ENCODE data around the gene SDK2. TPM values are rescaled to one million over a fixed set of nuclear protein-coding genes. Genes with fewer than 3 reads are reported as not detected.

SDK2 gene
- total RNA-seq, 1 donor from 2014 or later, result 12.3 TPM

DNA sequence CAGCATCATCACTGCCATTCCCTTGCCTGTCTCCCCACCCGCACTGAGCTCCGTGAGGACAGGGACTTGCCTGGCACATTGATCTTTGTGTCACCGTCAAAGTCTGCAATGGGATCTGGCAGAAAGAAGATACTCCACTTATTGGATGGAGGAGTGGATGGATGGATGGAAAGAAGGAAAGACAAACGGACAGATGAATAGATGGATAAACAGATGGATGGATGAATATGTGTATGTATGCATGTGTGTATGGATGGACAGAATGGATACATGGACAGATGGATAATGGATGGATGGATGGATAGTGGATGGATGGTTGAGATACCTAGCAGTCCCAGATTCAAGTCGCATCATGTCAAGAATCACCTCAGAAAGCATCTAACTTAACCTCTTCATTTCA, 99.9 kb downstream of the SDK2 start:
- Mint-ChIP-seq H3K27ac (ENCODE audit: unreplicated experiment) (no peak overlapping the region), H3K27me3 (ENCODE audit: unreplicated experiment) (peaks cover 13% of the 10 kb centered on the region), H3K4me1 (ENCODE audit: low read depth, unreplicated experiment) (peaks cover 20% of the 10 kb centered on the region), H3K36me3 (ENCODE audit: unreplicated experiment) (no peaks in the 10 kb centered on the region), H3K9me3 (ENCODE audit: unreplicated experiment) (peaks cover 12% of the 10 kb centered on the region), H3K4me3 (ENCODE audit: unreplicated experiment) (no peak overlapping the region)
- no peak for DNase-seq
- TF ChIP-seq CTCF (IDR thresholded peaks at IDR 0.05; ENCODE audit: partially characterized antibody, unreplicated experiment), result no peak

DNA sequence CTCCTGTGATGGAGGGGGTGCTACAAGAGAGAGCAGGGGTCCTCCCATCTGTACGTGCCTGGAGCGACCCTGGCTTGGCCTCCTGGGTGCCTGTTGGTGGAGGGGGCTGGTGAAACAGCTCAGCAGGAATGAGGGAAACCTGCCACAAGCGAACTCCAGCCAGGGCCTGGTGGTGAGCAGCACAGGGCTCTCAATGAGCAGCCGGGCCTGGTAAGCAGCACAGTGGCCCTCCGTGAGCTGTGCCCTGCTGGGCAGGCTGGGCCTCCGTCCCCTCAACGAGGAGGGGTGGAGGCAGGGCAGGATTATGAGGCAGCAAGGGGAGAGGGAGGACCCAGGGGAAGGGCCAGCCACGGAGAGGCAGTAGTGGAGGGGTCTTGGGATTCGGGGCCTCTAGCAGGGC, 101.9 kb downstream of the SDK2 start:
- peaks cover 22% of the 10 kb centered on the region for H3K4me1 Mint-ChIP-seq (ENCODE audit: low read depth, unreplicated experiment)
- DNase-seq, result no peak
- H3K27ac Mint-ChIP-seq (ENCODE audit: unreplicated experiment), result no peak overlapping the region
- H3K36me3 Mint-ChIP-seq (ENCODE audit: unreplicated experiment), result no peaks in the 10 kb centered on the region
- H3K4me3 Mint-ChIP-seq (ENCODE audit: unreplicated experiment), result no peak overlapping the region
- H3K27me3 Mint-ChIP-seq (ENCODE audit: unreplicated experiment), result peaks cover 9% of the 10 kb centered on the region
- H3K9me3 Mint-ChIP-seq (ENCODE audit: unreplicated experiment), result peaks cover 9% of the 10 kb centered on the region
- TF ChIP-seq CTCF (IDR thresholded peaks at IDR 0.05; ENCODE audit: partially characterized antibody, unreplicated experiment), result no peak

DNA sequence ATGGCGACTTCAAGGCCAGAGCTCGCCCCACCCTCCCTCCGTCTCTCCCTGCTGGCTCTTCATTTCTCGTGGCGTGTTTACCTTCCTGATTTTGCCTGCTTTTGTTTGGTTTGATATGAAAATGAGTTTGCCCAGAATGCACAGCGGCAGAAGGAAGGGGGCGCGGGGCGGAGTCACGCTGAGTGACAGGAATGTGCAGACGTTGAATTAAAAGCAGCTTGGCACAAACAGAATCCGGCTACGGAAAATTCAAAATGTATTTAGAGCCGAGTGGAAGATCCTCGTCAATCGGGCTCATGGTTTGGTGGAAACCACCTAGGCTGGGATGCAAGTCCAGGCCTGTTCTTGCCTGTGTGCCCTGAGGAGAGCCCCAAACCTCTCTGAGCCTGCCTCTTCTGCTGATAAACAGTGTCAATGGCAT, 102.7 kb downstream of the SDK2 start:
- Mint-ChIP-seq H3K4me1 (ENCODE audit: low read depth, unreplicated experiment) (peaks cover 26% of the 10 kb centered on the region), H3K27me3 (ENCODE audit: unreplicated experiment) (peaks cover 9% of the 10 kb centered on the region), H3K27ac (ENCODE audit: unreplicated experiment) (no peak overlapping the region), H3K4me3 (ENCODE audit: unreplicated experiment) (no peak overlapping the region), H3K36me3 (ENCODE audit: unreplicated experiment) (no peaks in the 10 kb centered on the region), H3K9me3 (ENCODE audit: unreplicated experiment) (peaks cover 9% of the 10 kb centered on the region)
- no peak for DNase-seq
- no peak for TF ChIP-seq CTCF (IDR thresholded peaks at IDR 0.05; ENCODE audit: partially characterized antibody, unreplicated experiment)

DNA sequence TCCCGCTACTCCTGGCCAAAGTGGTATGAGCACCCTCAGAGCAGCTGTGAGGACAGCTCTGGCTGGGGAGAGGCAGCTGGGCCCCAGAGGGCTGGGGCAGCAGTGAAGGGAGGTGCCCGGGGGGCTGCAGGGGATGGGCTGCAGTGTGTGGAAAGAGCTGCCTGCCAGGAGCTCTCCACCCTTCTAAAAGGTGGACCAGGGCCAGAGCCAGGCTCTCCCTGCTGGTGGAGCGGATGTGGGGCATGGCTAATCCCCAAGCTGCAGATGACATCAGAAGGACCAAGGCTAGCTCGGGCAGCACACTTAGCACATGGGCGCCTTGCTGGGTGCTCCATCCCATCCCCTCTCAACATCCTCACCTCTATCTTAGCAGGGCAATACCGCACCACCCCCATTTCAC, 103.1 kb downstream of the SDK2 start:
- H3K4me1 Mint-ChIP-seq (ENCODE audit: low read depth, unreplicated experiment), result peaks cover 24% of the 10 kb centered on the region
- no peak for TF ChIP-seq CTCF (IDR thresholded peaks at IDR 0.05; ENCODE audit: partially characterized antibody, unreplicated experiment)
- peaks cover 9% of the 10 kb centered on the region for H3K27me3 Mint-ChIP-seq (ENCODE audit: unreplicated experiment)
- H3K36me3 Mint-ChIP-seq (ENCODE audit: unreplicated experiment), result no peaks in the 10 kb centered on the region
- H3K9me3 Mint-ChIP-seq (ENCODE audit: unreplicated experiment), result peaks cover 9% of the 10 kb centered on the region
- H3K4me3 Mint-ChIP-seq (ENCODE audit: unreplicated experiment), result no peak overlapping the region
- no peak for DNase-seq
- H3K27ac Mint-ChIP-seq (ENCODE audit: unreplicated experiment), result no peak overlapping the region

- H3K9me3 Mint-ChIP-seq (ENCODE audit: unreplicated experiment), result peaks cover 7% of the 10 kb centered on the region
- peaks cover 4% of the 10 kb centered on the region for H3K36me3 Mint-ChIP-seq (ENCODE audit: unreplicated experiment)
- DNase-seq, result no peak
- peaks cover 4% of the 10 kb centered on the region for H3K27me3 Mint-ChIP-seq (ENCODE audit: unreplicated experiment)
- no peak overlapping the region for H3K27ac Mint-ChIP-seq (ENCODE audit: unreplicated experiment)
- H3K4me1 Mint-ChIP-seq (ENCODE audit: low read depth, unreplicated experiment), result peaks cover 28% of the 10 kb centered on the region
- H3K4me3 Mint-ChIP-seq (ENCODE audit: unreplicated experiment), result no peak overlapping the region
- TF ChIP-seq CTCF (IDR thresholded peaks at IDR 0.05; ENCODE audit: partially characterized antibody, unreplicated experiment), result no peak
Observed at GRCh38 chr17:73539166-73539565, 105.1 kb downstream of the SDK2 start.

Data from glutamatergic neuron (in vitro differentiated cells).